IMR-90 (cell line): ENCODE data around the gene ATP10A.

ENCODE experiments used
- BHLHE40 ChIP-seq: fragments of 150-350 bp; IDR thresholded peaks from 2 replicates; pipeline ENCODE4 v1.6.1; 2016; ENCODE audit warnings: mild to moderate bottlenecking, low read depth, low read length
- CEBPB ChIP-seq: IDR thresholded peaks from 2 replicates; pipeline ENCODE4 v1.6.1; 2012; ENCODE audit warnings: low read depth, low read length, improper control_type of control experiment
- CHD1 ChIP-seq: IDR thresholded peaks from 2 replicates; pipeline ENCODE4 v1.6.1; 2012; ENCODE audit warnings: low read depth, low read length, improper control_type of control experiment
- MAZ ChIP-seq: IDR thresholded peaks from 2 replicates; pipeline ENCODE4 v1.6.1; 2012; ENCODE audit warnings: low read depth, mild to moderate bottlenecking, low read length, improper control_type of control experiment, moderate library complexity, borderline replicate concordance
- MXI1 ChIP-seq: IDR thresholded peaks from 2 replicates; pipeline ENCODE4 v1.6.1; 2012; ENCODE audit warnings: low read depth, mild to moderate bottlenecking, low read length, moderate library complexity, borderline replicate concordance
- NFE2L2 ChIP-seq: fragments of 150-350 bp; IDR thresholded peaks from 2 replicates; pipeline ENCODE4 v1.6.1; 2016; ENCODE audit warnings: low read depth, mild to moderate bottlenecking, low read length
- POLR2A ChIP-seq: IDR thresholded peaks from 2 replicates; pipeline ENCODE4 v1.6.1; 2012; ENCODE audit warnings: mild to moderate bottlenecking, low read depth, low read length
- RAD21 ChIP-seq: IDR thresholded peaks from 2 replicates; pipeline ENCODE4 v1.6.1; 2012; ENCODE audit warnings: low read length, improper control_type of control experiment
- RCOR1 ChIP-seq: IDR thresholded peaks from 2 replicates; pipeline ENCODE4 v1.6.1; 2012; ENCODE audit warnings: mild to moderate bottlenecking, low read length, improper control_type of control experiment; ENCODE audit not compliant: insufficient replicate concordance
- RFX5 ChIP-seq: IDR thresholded peaks from 2 replicates; pipeline ENCODE4 v1.8.0; 2012; ENCODE audit warnings: low read depth, mild to moderate bottlenecking, low read length, moderate library complexity
- TF ChIP-seq, protein P1 (sequence below): conservative IDR thresholded peaks from 2 replicates; pipeline ENCODE4 v1.5.1; 2012; ENCODE audit warnings: mild to moderate bottlenecking, low read depth, low read length, improper control_type of control experiment
- TF ChIP-seq, protein P2 (sequence below): fragments of 150-350 bp; IDR thresholded peaks from 2 replicates; pipeline ENCODE4 v1.6.1; 2016; ENCODE audit warnings: low read depth, mild to moderate bottlenecking, low read length, moderate library complexity, borderline replicate concordance

DNA sequence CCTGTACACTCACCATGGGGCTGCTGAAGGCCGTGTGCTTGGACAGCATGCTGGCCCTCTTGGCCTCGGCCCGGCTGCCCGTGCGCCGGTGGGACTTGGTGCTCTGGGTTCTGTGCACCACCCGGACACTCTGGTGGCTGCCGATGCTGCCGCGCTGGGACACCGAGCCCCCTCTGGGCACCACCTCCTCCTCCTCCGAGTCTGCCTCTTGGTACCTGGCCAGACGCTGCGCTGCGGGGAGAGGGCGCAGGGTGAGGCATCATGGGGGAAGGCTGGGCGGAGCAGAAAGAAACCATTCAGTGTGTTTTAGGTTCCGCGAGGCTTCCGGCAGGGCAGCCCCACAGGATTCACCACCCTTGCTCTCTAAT lies 145.0 kb downstream of the ATP10A start:
- TF ChIP-seq MAZ (no peak), POLR2A (no peak), RCOR1 (no peak), RFX5 (no peak), MXI1 (no peak), RAD21 (no peak), CHD1 (no peak), CEBPB (no peak), BHLHE40 (no peak), NFE2L2 (no peak)
- TF ChIP-seq, protein P1, sequence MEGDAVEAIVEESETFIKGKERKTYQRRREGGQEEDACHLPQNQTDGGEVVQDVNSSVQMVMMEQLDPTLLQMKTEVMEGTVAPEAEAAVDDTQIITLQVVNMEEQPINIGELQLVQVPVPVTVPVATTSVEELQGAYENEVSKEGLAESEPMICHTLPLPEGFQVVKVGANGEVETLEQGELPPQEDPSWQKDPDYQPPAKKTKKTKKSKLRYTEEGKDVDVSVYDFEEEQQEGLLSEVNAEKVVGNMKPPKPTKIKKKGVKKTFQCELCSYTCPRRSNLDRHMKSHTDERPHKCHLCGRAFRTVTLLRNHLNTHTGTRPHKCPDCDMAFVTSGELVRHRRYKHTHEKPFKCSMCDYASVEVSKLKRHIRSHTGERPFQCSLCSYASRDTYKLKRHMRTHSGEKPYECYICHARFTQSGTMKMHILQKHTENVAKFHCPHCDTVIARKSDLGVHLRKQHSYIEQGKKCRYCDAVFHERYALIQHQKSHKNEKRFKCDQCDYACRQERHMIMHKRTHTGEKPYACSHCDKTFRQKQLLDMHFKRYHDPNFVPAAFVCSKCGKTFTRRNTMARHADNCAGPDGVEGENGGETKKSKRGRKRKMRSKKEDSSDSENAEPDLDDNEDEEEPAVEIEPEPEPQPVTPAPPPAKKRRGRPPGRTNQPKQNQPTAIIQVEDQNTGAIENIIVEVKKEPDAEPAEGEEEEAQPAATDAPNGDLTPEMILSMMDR, result no peak
- TF ChIP-seq, protein P2, sequence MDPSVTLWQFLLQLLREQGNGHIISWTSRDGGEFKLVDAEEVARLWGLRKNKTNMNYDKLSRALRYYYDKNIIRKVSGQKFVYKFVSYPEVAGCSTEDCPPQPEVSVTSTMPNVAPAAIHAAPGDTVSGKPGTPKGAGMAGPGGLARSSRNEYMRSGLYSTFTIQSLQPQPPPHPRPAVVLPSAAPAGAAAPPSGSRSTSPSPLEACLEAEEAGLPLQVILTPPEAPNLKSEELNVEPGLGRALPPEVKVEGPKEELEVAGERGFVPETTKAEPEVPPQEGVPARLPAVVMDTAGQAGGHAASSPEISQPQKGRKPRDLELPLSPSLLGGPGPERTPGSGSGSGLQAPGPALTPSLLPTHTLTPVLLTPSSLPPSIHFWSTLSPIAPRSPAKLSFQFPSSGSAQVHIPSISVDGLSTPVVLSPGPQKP, result no peak
